OCI-LY1 (cell line): Measurements from ENCODE around the gene SLC4A8.

Source experiments
- EZH2 ChIP-seq: fragments of 200-600 bp; sonication (generic), shearing (Covaris generic); IDR thresholded peaks from 2 replicates; pipeline ENCODE4 v1.8.0; 2017; ENCODE audit warnings: borderline replicate concordance, mixed run types, mild to moderate bottlenecking, antibody characterized with exemption, low read length, moderate library complexity, mixed read lengths
- TF ChIP-seq, protein P1 (sequence below): fragments of 200-600 bp; sonication (generic), shearing (Covaris generic); IDR thresholded peaks from 2 replicates; pipeline ENCODE4 v1.5.1; 2017; ENCODE audit warnings: mild to moderate bottlenecking, antibody characterized with exemption, low read length, moderate library complexity, mixed read lengths

- TF ChIP-seq, protein P1, sequence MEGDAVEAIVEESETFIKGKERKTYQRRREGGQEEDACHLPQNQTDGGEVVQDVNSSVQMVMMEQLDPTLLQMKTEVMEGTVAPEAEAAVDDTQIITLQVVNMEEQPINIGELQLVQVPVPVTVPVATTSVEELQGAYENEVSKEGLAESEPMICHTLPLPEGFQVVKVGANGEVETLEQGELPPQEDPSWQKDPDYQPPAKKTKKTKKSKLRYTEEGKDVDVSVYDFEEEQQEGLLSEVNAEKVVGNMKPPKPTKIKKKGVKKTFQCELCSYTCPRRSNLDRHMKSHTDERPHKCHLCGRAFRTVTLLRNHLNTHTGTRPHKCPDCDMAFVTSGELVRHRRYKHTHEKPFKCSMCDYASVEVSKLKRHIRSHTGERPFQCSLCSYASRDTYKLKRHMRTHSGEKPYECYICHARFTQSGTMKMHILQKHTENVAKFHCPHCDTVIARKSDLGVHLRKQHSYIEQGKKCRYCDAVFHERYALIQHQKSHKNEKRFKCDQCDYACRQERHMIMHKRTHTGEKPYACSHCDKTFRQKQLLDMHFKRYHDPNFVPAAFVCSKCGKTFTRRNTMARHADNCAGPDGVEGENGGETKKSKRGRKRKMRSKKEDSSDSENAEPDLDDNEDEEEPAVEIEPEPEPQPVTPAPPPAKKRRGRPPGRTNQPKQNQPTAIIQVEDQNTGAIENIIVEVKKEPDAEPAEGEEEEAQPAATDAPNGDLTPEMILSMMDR: no peak
- no peak for TF ChIP-seq EZH2
Measured at GRCh38 chr12:51525518-51525917, 100.9 kb downstream of the SLC4A8 start.
